ENCODE measurements around the gene SGTB. TPM values are rescaled to one million over a fixed set of nuclear protein-coding genes. Genes with fewer than 3 reads are reported as not detected.

SGTB gene
- total and polyA plus RNA-seq, 2 of the 8 experiments (the other 6 are each of a cell fraction or from before 2014, with no cell fraction given), result 2.2 to 18.7 TPM

GRCh38 chr5:65718576-65719310 lies 3.2 kb downstream of the SGTB start (continued):
- no peak for TF ChIP-seq SP1 (IDR thresholded peaks at IDR 0.05; ENCODE audit: low read depth, low read length)
- TF ChIP-seq SIRT6 (IDR thresholded peaks at IDR 0.05; ENCODE audit: low read length), result no peak
- no peak for TF ChIP-seq EGR1 (IDR thresholded peaks at IDR 0.05; ENCODE audit: borderline replicate concordance, low read depth, low read length)
